ENCODE data around the gene R3HDML.

GRCh38 chr20:44364068-44364467 lies 27.2 kb downstream of the R3HDML start:
- TF ChIP-seq CTCF (IDR thresholded peaks at IDR 0.05) (no peak), EZH2 (IDR thresholded peaks at IDR 0.05; ENCODE audit: borderline replicate concordance, insufficient read depth, low read depth, low read length, poor library complexity, severe bottlenecking) (no peak)

Data from B cell (primary cell).